WTC11 (cell line): ENCODE measurements around the gene AFAP1L2.

Source experiments
- ELF4 ChIP-seq: sonication (generic); formaldehyde crosslinking; IDR thresholded peaks from 2 replicates; pipeline ENCODE4 v1.8.1; 2022; ENCODE audit warnings: low read depth, mild to moderate bottlenecking, moderate library complexity, missing genetic modification reagents
- ETV6 ChIP-seq: sonication (generic); formaldehyde crosslinking; IDR thresholded peaks from 2 replicates; pipeline ENCODE4 v1.8.1; 2022; ENCODE audit warnings: mild to moderate bottlenecking, missing genetic modification reagents
- RELA ChIP-seq: sonication (generic); formaldehyde crosslinking; IDR thresholded peaks from 2 replicates; pipeline ENCODE4 v1.8.1; 2022; ENCODE audit warnings: missing genetic modification reagents, mild to moderate bottlenecking, borderline replicate concordance
- TEAD4 ChIP-seq: sonication (generic); formaldehyde crosslinking; IDR thresholded peaks from 2 replicates; pipeline ENCODE4 v1.8.0; 2022; ENCODE audit warnings: mild to moderate bottlenecking, missing genetic modification reagents
- TP53 ChIP-seq: sonication (generic); formaldehyde crosslinking; IDR thresholded peaks from 2 replicates; pipeline ENCODE4 v1.8.1; 2023; ENCODE audit warnings: mild to moderate bottlenecking, missing genetic modification reagents
- ZNF232 ChIP-seq: sonication (generic); formaldehyde crosslinking; IDR thresholded peaks from 2 replicates; pipeline ENCODE4 v1.8.0; 2022; ENCODE audit warnings: mild to moderate bottlenecking, missing genetic modification reagents
- TF ChIP-seq, protein P1 (sequence below): fragments of 200-600 bp; IDR thresholded peaks from 2 replicates; pipeline ENCODE4 v1.8.0; 2022; ENCODE audit warnings: antibody characterized with exemption
- TF ChIP-seq, protein P2 (sequence below): sonication (generic); formaldehyde crosslinking; IDR thresholded peaks from 2 replicates; pipeline ENCODE4 v1.8.0; 2022; ENCODE audit warnings: missing genetic modification reagents
- TF ChIP-seq, protein P3 (sequence below): sonication (generic); formaldehyde crosslinking; IDR thresholded peaks from 2 replicates; pipeline ENCODE4 v1.8.0; 2022; ENCODE audit warnings: mild to moderate bottlenecking, missing genetic modification reagents
- TF ChIP-seq, protein P4 (sequence below): sonication (generic); formaldehyde crosslinking; IDR thresholded peaks from 2 replicates; pipeline ENCODE4 v1.8.1; 2023; ENCODE audit warnings: mild to moderate bottlenecking, missing genetic modification reagents, moderate library complexity
- TF ChIP-seq, protein P5 (sequence below): sonication (generic); formaldehyde crosslinking; conservative IDR thresholded peaks from 2 replicates; pipeline ENCODE4 v1.8.1; 2022; ENCODE audit warnings: mild to moderate bottlenecking, missing genetic modification reagents
- TF ChIP-seq, protein P6 (sequence below): sonication (generic); formaldehyde crosslinking; IDR thresholded peaks from 2 replicates; pipeline ENCODE4 v1.8.1; 2023; ENCODE audit warnings: mild to moderate bottlenecking, missing genetic modification reagents

DNA sequence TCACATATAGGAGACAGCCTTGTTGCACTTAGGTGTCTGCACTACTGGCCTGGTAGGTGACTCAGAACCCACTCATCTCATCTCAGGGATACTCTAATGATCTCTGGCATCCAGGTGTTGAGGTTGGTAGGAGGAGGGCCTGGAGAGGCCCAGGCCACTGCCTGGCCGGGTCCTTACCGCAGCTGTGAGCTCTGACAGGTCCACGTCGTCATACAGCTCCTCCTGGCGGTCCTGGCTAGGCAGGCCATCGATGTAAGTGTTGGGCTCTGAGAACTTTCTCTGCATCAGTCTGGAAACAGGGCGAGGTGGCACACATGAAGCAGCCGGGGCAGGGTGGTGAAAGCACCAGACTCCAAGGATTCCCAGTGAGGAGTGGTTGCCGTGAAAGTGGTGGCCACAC is 103.1 kb downstream of the AFAP1L2 start:
- TF ChIP-seq ETV6 (no peak), RELA (CRISPR knock-in tag) (no peak), TP53 (CRISPR knock-in tag) (no peak), TEAD4 (CRISPR knock-in tag) (no peak), ZNF232 (CRISPR knock-in tag) (no peak), ELF4 (CRISPR knock-in tag) (no peak)
- TF ChIP-seq, protein P1, sequence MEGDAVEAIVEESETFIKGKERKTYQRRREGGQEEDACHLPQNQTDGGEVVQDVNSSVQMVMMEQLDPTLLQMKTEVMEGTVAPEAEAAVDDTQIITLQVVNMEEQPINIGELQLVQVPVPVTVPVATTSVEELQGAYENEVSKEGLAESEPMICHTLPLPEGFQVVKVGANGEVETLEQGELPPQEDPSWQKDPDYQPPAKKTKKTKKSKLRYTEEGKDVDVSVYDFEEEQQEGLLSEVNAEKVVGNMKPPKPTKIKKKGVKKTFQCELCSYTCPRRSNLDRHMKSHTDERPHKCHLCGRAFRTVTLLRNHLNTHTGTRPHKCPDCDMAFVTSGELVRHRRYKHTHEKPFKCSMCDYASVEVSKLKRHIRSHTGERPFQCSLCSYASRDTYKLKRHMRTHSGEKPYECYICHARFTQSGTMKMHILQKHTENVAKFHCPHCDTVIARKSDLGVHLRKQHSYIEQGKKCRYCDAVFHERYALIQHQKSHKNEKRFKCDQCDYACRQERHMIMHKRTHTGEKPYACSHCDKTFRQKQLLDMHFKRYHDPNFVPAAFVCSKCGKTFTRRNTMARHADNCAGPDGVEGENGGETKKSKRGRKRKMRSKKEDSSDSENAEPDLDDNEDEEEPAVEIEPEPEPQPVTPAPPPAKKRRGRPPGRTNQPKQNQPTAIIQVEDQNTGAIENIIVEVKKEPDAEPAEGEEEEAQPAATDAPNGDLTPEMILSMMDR: no peak
- TF ChIP-seq, protein P2, sequence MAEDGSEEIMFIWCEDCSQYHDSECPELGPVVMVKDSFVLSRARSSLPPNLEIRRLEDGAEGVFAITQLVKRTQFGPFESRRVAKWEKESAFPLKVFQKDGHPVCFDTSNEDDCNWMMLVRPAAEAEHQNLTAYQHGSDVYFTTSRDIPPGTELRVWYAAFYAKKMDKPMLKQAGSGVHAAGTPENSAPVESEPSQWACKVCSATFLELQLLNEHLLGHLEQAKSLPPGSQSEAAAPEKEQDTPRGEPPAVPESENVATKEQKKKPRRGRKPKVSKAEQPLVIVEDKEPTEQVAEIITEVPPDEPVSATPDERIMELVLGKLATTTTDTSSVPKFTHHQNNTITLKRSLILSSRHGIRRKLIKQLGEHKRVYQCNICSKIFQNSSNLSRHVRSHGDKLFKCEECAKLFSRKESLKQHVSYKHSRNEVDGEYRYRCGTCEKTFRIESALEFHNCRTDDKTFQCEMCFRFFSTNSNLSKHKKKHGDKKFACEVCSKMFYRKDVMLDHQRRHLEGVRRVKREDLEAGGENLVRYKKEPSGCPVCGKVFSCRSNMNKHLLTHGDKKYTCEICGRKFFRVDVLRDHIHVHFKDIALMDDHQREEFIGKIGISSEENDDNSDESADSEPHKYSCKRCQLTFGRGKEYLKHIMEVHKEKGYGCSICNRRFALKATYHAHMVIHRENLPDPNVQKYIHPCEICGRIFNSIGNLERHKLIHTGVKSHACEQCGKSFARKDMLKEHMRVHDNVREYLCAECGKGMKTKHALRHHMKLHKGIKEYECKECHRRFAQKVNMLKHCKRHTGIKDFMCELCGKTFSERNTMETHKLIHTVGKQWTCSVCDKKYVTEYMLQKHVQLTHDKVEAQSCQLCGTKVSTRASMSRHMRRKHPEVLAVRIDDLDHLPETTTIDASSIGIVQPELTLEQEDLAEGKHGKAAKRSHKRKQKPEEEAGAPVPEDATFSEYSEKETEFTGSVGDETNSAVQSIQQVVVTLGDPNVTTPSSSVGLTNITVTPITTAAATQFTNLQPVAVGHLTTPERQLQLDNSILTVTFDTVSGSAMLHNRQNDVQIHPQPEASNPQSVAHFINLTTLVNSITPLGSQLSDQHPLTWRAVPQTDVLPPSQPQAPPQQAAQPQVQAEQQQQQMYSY: no peak
- TF ChIP-seq, protein P3, sequence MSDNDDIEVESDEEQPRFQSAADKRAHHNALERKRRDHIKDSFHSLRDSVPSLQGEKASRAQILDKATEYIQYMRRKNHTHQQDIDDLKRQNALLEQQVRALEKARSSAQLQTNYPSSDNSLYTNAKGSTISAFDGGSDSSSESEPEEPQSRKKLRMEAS (CRISPR knock-in tag): no peak
- TF ChIP-seq, protein P4, sequence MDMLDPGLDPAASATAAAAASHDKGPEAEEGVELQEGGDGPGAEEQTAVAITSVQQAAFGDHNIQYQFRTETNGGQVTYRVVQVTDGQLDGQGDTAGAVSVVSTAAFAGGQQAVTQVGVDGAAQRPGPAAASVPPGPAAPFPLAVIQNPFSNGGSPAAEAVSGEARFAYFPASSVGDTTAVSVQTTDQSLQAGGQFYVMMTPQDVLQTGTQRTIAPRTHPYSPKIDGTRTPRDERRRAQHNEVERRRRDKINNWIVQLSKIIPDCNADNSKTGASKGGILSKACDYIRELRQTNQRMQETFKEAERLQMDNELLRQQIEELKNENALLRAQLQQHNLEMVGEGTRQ (CRISPR knock-in tag): no peak
- TF ChIP-seq, protein P5, sequence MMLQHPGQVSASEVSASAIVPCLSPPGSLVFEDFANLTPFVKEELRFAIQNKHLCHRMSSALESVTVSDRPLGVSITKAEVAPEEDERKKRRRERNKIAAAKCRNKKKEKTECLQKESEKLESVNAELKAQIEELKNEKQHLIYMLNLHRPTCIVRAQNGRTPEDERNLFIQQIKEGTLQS (CRISPR knock-in tag): no peak
- TF ChIP-seq, protein P6, sequence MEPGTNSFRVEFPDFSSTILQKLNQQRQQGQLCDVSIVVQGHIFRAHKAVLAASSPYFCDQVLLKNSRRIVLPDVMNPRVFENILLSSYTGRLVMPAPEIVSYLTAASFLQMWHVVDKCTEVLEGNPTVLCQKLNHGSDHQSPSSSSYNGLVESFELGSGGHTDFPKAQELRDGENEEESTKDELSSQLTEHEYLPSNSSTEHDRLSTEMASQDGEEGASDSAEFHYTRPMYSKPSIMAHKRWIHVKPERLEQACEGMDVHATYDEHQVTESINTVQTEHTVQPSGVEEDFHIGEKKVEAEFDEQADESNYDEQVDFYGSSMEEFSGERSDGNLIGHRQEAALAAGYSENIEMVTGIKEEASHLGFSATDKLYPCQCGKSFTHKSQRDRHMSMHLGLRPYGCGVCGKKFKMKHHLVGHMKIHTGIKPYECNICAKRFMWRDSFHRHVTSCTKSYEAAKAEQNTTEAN (CRISPR knock-in tag): no peak
